ENCODE results near the gene PCNP. TPM values are rescaled to one million over a fixed set of nuclear protein-coding genes. Genes with fewer than 3 reads are reported as not detected.

The PCNP gene
- total and polyA plus RNA-seq, 9 of the 15 experiments (the other 6 are each of a cell fraction or from before 2014, with no cell fraction given) = 54.3 to 170 (median 150) TPM

DNA sequence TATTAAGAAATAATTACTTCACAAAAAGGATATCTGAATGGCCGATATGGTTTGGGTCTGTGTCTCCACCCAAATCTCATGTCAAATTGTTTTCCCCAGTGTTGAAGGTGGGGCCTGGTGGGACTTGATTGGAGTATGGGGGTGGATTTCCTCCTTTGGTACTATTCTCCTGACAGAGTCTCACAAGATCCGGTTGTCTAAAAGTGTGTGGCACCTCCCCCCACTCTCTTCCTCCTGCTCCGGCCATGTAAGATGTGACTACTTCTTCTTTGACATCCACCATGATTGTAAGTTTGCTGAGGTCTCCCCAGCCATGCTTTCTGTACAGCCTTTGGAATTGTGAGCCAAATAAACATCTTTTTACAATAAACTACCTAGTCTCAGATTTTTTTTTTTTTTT lies 68.5 kb downstream of the PCNP start (continued):
- TF ChIP-seq DMBX1 (CRISPR knock-in tag; IDR thresholded peaks at IDR 0.05; ENCODE audit: borderline replicate concordance) (no peak; the same call in 1 of the 2 replicates), ZNF239 (CRISPR knock-in tag; IDR thresholded peaks at IDR 0.05) (no peak), RBFOX2 (IDR thresholded peaks at IDR 0.05; ENCODE audit: low read depth, low read length) (peak; percentile 36; the same call in 1 of the 2 replicates), EP300 (IDR thresholded peaks at IDR 0.05; ENCODE audit: low read length) (peak; percentile 57; the same call in 1 of the 2 replicates), NFIX (CRISPR knock-in tag; IDR thresholded peaks at IDR 0.05; ENCODE audit: low read depth) (no peak), GATAD2B (IDR thresholded peaks at IDR 0.05; ENCODE audit: borderline replicate concordance) (no peak), KLF6 (CRISPR knock-in tag; IDR thresholded peaks at IDR 0.05; ENCODE audit: borderline replicate concordance) (no peak), MIER1 (IDR thresholded peaks at IDR 0.05; ENCODE audit: low read depth) (no peak), EP400 (IDR thresholded peaks at IDR 0.05) (peak; percentile 29; the same call in 1 of the 2 replicates), CBFA2T3 (IDR thresholded peaks at IDR 0.05) (peak; percentile 53), RBM14 (IDR thresholded peaks at IDR 0.05; ENCODE audit: borderline replicate concordance, insufficient read depth, low read depth, low read length) (no peak), ETV5 (CRISPR knock-in tag; IDR thresholded peaks at IDR 0.05; ENCODE audit: low read depth) (peak; percentile 21; the same call in 1 of the 2 replicates), RNF2 (IDR thresholded peaks at IDR 0.05) (no peak), POLR2AphosphoS2 (IDR thresholded peaks at IDR 0.05; ENCODE audit: low read length) (no peak; the same call in 1 of the 2 replicates), MBD2 (IDR thresholded peaks at IDR 0.05; ENCODE audit: borderline replicate concordance, low read depth) (no peak), HNRNPH1 (optimal IDR thresholded peaks at IDR 0.05; ENCODE audit: low read depth, low read length) (no peak), SPI1 (IDR thresholded peaks at IDR 0.05; ENCODE audit: borderline replicate concordance, low read depth, low read length) (0 out of 2 replicates have a peak, but pooled peaks have one; percentile 2), ARID1B (IDR thresholded peaks at IDR 0.05) (0 out of 2 replicates have a peak, but pooled peaks have one; percentile 10), PCBP1 (IDR thresholded peaks at IDR 0.05; ENCODE audit: low read depth, low read length, poor library complexity, severe bottlenecking) (no peak), CHD2 (IDR thresholded peaks at IDR 0.05; ENCODE audit: low read depth, low read length) (no peak), EGR1 (conservative IDR thresholded peaks at IDR 0.05) (peak; percentile 74), MEIS2 (IDR thresholded peaks at IDR 0.05; ENCODE audit: partially characterized antibody) (peak; percentile 11), HNRNPL (IDR thresholded peaks at IDR 0.05; ENCODE audit: low read depth, low read length) (no peak)

Measured in K562 (cell line).